Activated effector memory CD4-positive, alpha-beta T cell treated with Interleukin-2 at 50 U/mL for 16 hours (primary cell): Measurements from ENCODE around the gene KIAA2012.
"Not testable (repeated sequence)": the region's sequence is repeated elsewhere in the genome, so short reads cannot be mapped to it uniquely, and the experiment has no call there.

Source experiments
- DNase-seq: peaks from one replicate; pipeline ENCODE4 v3.0.0-alpha.2; 2020

The KIAA2012 gene

GRCh38 chr2:202121532-202122162, 48.6 kb downstream of the KIAA2012 start:
- DNase-seq, result no peak

GRCh38 chr2:202122163-202122540, 49.1 kb downstream of the KIAA2012 start:
- no peak for DNase-seq

- DNase-seq, result no peak
Measured at GRCh38 chr2:202122980-202123720, 50.1 kb downstream of the KIAA2012 start.

GRCh38 chr2:202124286-202124685, 51.2 kb downstream of the KIAA2012 start:
- DNase-seq, result no peak

- DNase-seq, result no peak
Measured at GRCh38 chr2:202127687-202128331, 54.8 kb downstream of the KIAA2012 start.

- DNase-seq, result no peak
Measured at GRCh38 chr2:202129841-202130240, 56.8 kb downstream of the KIAA2012 start.

GRCh38 chr2:202133200-202133908, 60.3 kb downstream of the KIAA2012 start:
- DNase-seq, result no peak

GRCh38 chr2:202133909-202134265, 60.8 kb downstream of the KIAA2012 start:
- no peak for DNase-seq

- no peak for DNase-seq
Measured at GRCh38 chr2:202135091-202135874, 62.2 kb downstream of the KIAA2012 start.

- DNase-seq, result not testable (repeated sequence)
Measured at GRCh38 chr2:202136039-202136438, 63.0 kb downstream of the KIAA2012 start.

GRCh38 chr2:202136526-202136925, 63.5 kb downstream of the KIAA2012 start:
- no peak for DNase-seq

- DNase-seq, result no peak
Measured at GRCh38 chr2:202140522-202141252, 67.6 kb downstream of the KIAA2012 start.

- DNase-seq, result no peak
Measured at GRCh38 chr2:202141329-202141947, 68.4 kb downstream of the KIAA2012 start.

- DNase-seq, result no peak
Measured at GRCh38 chr2:202142540-202142939, 69.5 kb downstream of the KIAA2012 start.

GRCh38 chr2:202147775-202148174, 74.7 kb downstream of the KIAA2012 start:
- DNase-seq, result no peak

- no peak for DNase-seq
Measured at GRCh38 chr2:202148515-202149154, 75.6 kb downstream of the KIAA2012 start.

GRCh38 chr2:202149155-202149762, 76.2 kb downstream of the KIAA2012 start:
- DNase-seq, result no peak

GRCh38 chr2:202149936-202150335, 76.9 kb downstream of the KIAA2012 start:
- no peak for DNase-seq

- no peak for DNase-seq
Measured at GRCh38 chr2:202152104-202152715, 79.2 kb downstream of the KIAA2012 start.

- DNase-seq, result no peak
Measured at GRCh38 chr2:202154613-202155012, 81.6 kb downstream of the KIAA2012 start.
